HepG2 (cell line): Measurements from ENCODE around the gene NKRF. TPM values are rescaled to one million over a fixed set of nuclear protein-coding genes. Genes with fewer than 3 reads are reported as not detected.

Experiments used
- FOSL1 ChIP-seq: sonication (generic); formaldehyde crosslinking; IDR thresholded peaks from 2 replicates; pipeline ENCODE4 v1.9.0; 2021; ENCODE audit warnings: missing genetic modification reagents, borderline replicate concordance
- NFAT5 ChIP-seq: sonication (generic); formaldehyde crosslinking; IDR thresholded peaks from 2 replicates; pipeline ENCODE4 v1.4.0; 2020; ENCODE audit warnings: missing genetic modification reagents
- PHF20 ChIP-seq: sonication (generic); formaldehyde crosslinking; IDR thresholded peaks from 2 replicates; pipeline ENCODE4 v1.5.0; 2020; ENCODE audit warnings: mild to moderate bottlenecking, missing genetic modification reagents
- SIN3A ChIP-seq: IDR thresholded peaks from 2 replicates; pipeline ENCODE4 v1.6.1; 2011; ENCODE audit warnings: low read depth, mild to moderate bottlenecking, control low read depth, low read length, borderline replicate concordance
- TFE3 ChIP-seq: IDR thresholded peaks from 2 replicates; pipeline ENCODE4 v1.6.1; 2016
- THAP11 ChIP-seq: IDR thresholded peaks from 2 replicates; pipeline ENCODE4 v1.6.1; 2016; ENCODE audit warnings: missing biosample characterization, missing genetic modification reagents
- ZBTB1 ChIP-seq: sonication (generic); formaldehyde crosslinking; IDR thresholded peaks from 2 replicates; pipeline ENCODE4 v1.4.0; 2020; ENCODE audit warnings: missing genetic modification reagents, borderline replicate concordance
- polyA plus RNA-seq, 8 experiments: library from polyadenylated mRNA; depleted of rRNA in 3 of 8; stranded (reverse) in 7 of 8; unstranded in 1 of 8; fragments of >200 nt; fragmentation: Illumina TruSeq in 4 of 8; extraction: Trizol in 4 of 8; gene quantifications; 2 replicates each; pipeline versions ENCODE4 v1.2.1 to v1.2.3, GENCODE V29; 2011 to 2016; ENCODE audit warnings: low read depth in 4 of 8, missing spikeins in 1 of 8, mixed read lengths in 1 of 8; ENCODE audit not compliant: insufficient read depth in 1 of 8
- total RNA-seq, 5 experiments: library from RNA; depleted of rRNA; stranded (reverse); fragments of >200 nt; fragmentation: Illumina TruSeq; extraction: Trizol; gene quantifications; 2 replicates each; pipeline ENCODE4 v1.2.3, GENCODE V29; 2016; ENCODE audit warnings: low read depth in 1 of 5
- TF ChIP-seq, protein P1 (sequence below): IDR thresholded peaks from 2 replicates; pipeline ENCODE4 v1.6.1; 2016; ENCODE audit warnings: low read depth, missing genetic modification reagents, missing compliant biosample characterization
- TF ChIP-seq, protein P2 (sequence below): sonication (generic); formaldehyde crosslinking; IDR thresholded peaks from 2 replicates; pipeline ENCODE4 v1.5.1; 2020; ENCODE audit warnings: missing genetic modification reagents, mild to moderate bottlenecking, borderline replicate concordance

Gene NKRF
- total and polyA plus RNA-seq, 2 of the 13 experiments (the other 11 are each of a cell fraction or from before 2014, with no cell fraction given): 3.3 to 6.0 TPM

DNA sequence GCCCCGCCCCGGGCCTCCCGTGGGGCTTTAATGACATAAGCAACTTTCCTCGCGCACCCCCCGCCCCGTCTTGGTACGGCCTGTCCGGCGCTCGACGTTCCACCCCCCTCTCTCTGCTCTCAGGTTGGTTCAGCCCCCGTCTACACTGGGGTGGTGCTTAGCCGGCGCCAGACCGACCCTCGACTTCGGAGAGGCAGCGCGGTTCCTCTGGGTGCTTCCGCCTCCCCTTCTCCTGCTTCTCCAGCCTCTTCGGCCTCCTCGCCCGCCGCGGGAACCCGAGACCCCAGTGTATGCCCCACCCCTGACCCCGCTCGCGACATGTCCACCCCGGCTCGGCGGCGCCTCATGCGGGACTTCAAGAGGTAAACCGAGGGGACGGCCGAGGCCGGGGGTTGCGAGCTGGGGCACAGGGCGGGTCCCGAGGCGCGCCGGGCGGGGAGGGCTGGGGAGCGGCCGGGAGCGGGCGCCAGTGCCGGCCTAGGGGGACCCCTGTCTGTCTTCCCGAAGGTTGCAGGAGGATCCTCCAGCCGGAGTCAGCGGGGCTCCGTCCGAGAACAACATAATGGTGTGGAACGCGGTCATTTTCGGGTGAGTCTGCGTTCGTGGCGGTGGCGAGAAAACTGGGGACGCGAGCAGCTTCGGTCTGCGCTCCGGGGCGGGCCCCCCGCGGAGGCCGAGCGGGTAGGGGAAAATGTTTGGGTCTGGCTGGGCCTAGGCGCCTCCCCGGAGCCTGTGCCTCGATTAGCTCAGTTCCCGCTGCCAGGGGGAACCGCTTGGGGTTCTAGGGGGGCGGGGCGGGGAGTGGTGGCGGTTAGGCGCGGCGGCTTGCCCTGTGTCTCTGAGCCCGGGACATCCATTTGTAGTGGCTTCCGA lies 31.6 kb downstream of the NKRF start, which contains the start of gene UBE2A (continued):
- TF ChIP-seq TFE3 (no peak), NFAT5 (CRISPR knock-in tag) (no peak), PHF20 (CRISPR knock-in tag) (peak; percentile 35), FOSL1 (CRISPR knock-in tag) (no peak), SIN3A (peak; percentile 64; the same call in 1 of the 2 replicates), ZBTB1 (CRISPR knock-in tag) (no peak), THAP11 (peak; percentile 45; the same call in 1 of the 2 replicates)
- TF ChIP-seq, protein P1, sequence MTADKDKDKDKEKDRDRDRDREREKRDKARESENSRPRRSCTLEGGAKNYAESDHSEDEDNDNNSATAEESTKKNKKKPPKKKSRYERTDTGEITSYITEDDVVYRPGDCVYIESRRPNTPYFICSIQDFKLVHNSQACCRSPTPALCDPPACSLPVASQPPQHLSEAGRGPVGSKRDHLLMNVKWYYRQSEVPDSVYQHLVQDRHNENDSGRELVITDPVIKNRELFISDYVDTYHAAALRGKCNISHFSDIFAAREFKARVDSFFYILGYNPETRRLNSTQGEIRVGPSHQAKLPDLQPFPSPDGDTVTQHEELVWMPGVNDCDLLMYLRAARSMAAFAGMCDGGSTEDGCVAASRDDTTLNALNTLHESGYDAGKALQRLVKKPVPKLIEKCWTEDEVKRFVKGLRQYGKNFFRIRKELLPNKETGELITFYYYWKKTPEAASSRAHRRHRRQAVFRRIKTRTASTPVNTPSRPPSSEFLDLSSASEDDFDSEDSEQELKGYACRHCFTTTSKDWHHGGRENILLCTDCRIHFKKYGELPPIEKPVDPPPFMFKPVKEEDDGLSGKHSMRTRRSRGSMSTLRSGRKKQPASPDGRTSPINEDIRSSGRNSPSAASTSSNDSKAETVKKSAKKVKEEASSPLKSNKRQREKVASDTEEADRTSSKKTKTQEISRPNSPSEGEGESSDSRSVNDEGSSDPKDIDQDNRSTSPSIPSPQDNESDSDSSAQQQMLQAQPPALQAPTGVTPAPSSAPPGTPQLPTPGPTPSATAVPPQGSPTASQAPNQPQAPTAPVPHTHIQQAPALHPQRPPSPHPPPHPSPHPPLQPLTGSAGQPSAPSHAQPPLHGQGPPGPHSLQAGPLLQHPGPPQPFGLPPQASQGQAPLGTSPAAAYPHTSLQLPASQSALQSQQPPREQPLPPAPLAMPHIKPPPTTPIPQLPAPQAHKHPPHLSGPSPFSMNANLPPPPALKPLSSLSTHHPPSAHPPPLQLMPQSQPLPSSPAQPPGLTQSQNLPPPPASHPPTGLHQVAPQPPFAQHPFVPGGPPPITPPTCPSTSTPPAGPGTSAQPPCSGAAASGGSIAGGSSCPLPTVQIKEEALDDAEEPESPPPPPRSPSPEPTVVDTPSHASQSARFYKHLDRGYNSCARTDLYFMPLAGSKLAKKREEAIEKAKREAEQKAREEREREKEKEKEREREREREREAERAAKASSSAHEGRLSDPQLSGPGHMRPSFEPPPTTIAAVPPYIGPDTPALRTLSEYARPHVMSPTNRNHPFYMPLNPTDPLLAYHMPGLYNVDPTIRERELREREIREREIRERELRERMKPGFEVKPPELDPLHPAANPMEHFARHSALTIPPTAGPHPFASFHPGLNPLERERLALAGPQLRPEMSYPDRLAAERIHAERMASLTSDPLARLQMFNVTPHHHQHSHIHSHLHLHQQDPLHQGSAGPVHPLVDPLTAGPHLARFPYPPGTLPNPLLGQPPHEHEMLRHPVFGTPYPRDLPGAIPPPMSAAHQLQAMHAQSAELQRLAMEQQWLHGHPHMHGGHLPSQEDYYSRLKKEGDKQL (CRISPR knock-in tag): no peak
- TF ChIP-seq, protein P2, sequence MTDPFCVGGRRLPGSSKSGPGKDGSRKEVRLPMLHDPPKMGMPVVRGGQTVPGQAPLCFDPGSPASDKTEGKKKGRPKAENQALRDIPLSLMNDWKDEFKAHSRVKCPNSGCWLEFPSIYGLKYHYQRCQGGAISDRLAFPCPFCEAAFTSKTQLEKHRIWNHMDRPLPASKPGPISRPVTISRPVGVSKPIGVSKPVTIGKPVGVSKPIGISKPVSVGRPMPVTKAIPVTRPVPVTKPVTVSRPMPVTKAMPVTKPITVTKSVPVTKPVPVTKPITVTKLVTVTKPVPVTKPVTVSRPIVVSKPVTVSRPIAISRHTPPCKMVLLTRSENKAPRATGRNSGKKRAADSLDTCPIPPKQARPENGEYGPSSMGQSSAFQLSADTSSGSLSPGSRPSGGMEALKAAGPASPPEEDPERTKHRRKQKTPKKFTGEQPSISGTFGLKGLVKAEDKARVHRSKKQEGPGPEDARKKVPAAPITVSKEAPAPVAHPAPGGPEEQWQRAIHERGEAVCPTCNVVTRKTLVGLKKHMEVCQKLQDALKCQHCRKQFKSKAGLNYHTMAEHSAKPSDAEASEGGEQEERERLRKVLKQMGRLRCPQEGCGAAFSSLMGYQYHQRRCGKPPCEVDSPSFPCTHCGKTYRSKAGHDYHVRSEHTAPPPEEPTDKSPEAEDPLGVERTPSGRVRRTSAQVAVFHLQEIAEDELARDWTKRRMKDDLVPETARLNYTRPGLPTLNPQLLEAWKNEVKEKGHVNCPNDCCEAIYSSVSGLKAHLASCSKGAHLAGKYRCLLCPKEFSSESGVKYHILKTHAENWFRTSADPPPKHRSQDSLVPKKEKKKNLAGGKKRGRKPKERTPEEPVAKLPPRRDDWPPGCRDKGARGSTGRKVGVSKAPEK: no peak
